ENCODE results near the gene CEP68.
A peak's percentile ranks its signal among the peaks of the same experiment; 100 is the strongest.
"Not testable (repeated sequence)": the region's sequence is repeated elsewhere in the genome, so short reads cannot be mapped to it uniquely, and the experiment has no call there.

CEP68 gene

GRCh38 chr2:65056215-65057053 is at the start of gene CEP68:
TSS of gene CEP68 (plus strand) at chr2:65056416. CDS start at chr2:65069445, 13,029 bp downstream.
- peak; percentile 98 for DNase-seq

- no peak for DNase-seq
These were observed 42.4 kb upstream of the CEP68 start for GRCh38 chr2:65013776-65014175.

- no peak for DNase-seq
These were observed 40.5 kb upstream of the CEP68 start for GRCh38 chr2:65015731-65016130.

- DNase-seq = no peak
These were observed 39.4 kb upstream of the CEP68 start for GRCh38 chr2:65016789-65017188.

GRCh38 chr2:65017335-65017734 is 38.9 kb upstream of the CEP68 start:
- no peak for DNase-seq

GRCh38 chr2:65018141-65018582 is 38.1 kb upstream of the CEP68 start:
- no peak for DNase-seq

- no peak for DNase-seq
These were observed 37.2 kb upstream of the CEP68 start for GRCh38 chr2:65019010-65019409.

- DNase-seq = no peak
These were observed 36.5 kb upstream of the CEP68 start for GRCh38 chr2:65019675-65020195.

- not testable (repeated sequence) for DNase-seq
These were observed 36.0 kb upstream of the CEP68 start for GRCh38 chr2:65020251-65020650.

GRCh38 chr2:65020943-65021528 is 35.2 kb upstream of the CEP68 start:
- DNase-seq = no peak

GRCh38 chr2:65021709-65022108 is 34.5 kb upstream of the CEP68 start:
- no peak for DNase-seq

GRCh38 chr2:65022189-65022588 is 34.0 kb upstream of the CEP68 start:
- no peak for DNase-seq

- no peak for DNase-seq
These were observed 32.5 kb upstream of the CEP68 start for GRCh38 chr2:65023742-65024141.

- DNase-seq = no peak
These were observed 31.9 kb upstream of the CEP68 start for GRCh38 chr2:65024149-65024829.

GRCh38 chr2:65025453-65026123 is 30.6 kb upstream of the CEP68 start:
- no peak for DNase-seq

GRCh38 chr2:65026154-65026553 is 30.1 kb upstream of the CEP68 start:
- no peak for DNase-seq

GRCh38 chr2:65026704-65027464 is 29.3 kb upstream of the CEP68 start:
- DNase-seq = no peak

GRCh38 chr2:65027616-65028244 is 28.5 kb upstream of the CEP68 start:
- no peak for DNase-seq

- DNase-seq = no peak
These were observed 25.5 kb upstream of the CEP68 start for GRCh38 chr2:65030476-65031332.

- no peak for DNase-seq
These were observed 24.7 kb upstream of the CEP68 start for GRCh38 chr2:65031341-65032018.

Measured in stimulated activated CD4-positive, alpha-beta T cell treated with anti-CD3 and anti-CD28 coated beads, Interleukin-15, amount 100 ng/mL, for 24 hours (primary cell).